ENCODE results near the gene FLNA. TPM values are rescaled to one million over a fixed set of nuclear protein-coding genes. Genes with fewer than 3 reads are reported as not detected.

The FLNA gene
- total and polyA plus RNA-seq, 7 experiments from 2014 or later: 96.0 to 1,423 (median 462) TPM

DNA sequence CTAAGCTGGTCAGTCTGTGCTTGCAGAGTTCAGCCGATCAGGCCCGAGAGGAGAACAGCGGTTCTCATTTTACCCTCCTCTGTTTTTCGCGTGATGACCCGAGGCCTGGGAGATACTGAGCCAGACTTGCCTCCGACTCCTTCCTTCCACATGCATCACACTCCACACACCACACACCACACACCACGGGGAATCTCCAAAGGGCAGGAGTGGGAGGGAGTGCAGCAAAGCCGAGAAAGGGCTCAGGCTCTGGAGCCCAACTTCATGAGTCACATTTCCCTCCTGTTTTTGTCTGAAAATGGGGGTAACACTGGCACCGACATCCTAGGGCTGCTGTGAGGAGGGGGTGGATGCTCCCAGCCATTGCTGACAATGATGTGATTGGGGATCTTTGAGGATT, 39.9 kb downstream of the FLNA start:
- Histone ChIP-seq H3K27me3 (ENCODE audit: control insufficient read depth in 2 of 2, insufficient read depth in 2 of 2, low read length in 2 of 2) (no peaks in the 10 kb centered on the region), H3K4me3 (ENCODE audit: low read length) (no peak overlapping the region), H3K4me1 (ENCODE audit: control insufficient read depth in 2 of 2, insufficient read depth in 2 of 2, low read length in 2 of 2) (peaks cover 0 to 8% of the 10 kb centered on the region in 2 donors), H3K27ac (ENCODE audit: low read depth, low read length) (no peak overlapping the region), H3K36me3 (ENCODE audit: control insufficient read depth in 2 of 3, insufficient read depth in 3 of 3, low read length in 3 of 3) (no peaks in the 10 kb centered on the region), H3K9me3 (ENCODE audit: control insufficient read depth in 2 of 3, low read length in 3 of 3) (no peaks in the 10 kb centered on the region)
- Mint-ChIP-seq H3K27ac (peak overlapping the region in 5 of 9 donors; percentile 25 to 74 (median 50)), H3K4me3 (peak overlapping the region in 2 of 10 donors; percentile 49), H3K4me1 (peaks cover 5 to 28% (median 26%) of the 10 kb centered on the region in 7 donors), H3K27me3 (no peaks in the 10 kb centered on the region), H3K9me3 (no peaks in the 10 kb centered on the region), H3K36me3 (no peaks in the 10 kb centered on the region)
- ChIA-PET POLR2A (interaction anchor here (1.1 to 1.5 kb wide), 3 partner anchors 8 to 34 kb away, joined by 3 to 4 read pairs (median 3); no protein-coding TSS in a partner anchor), CTCF (interaction anchor here (1.0 kb wide), 1 partner anchor 17 kb away, joined by 3 read pairs; no protein-coding TSS in a partner anchor)
- intact Hi-C loops (cut with micrococcal nuclease): no loop called here
- ATAC-seq (no peak), DNase-seq (peak in 1 of 9 donors; percentile 63)

DNA sequence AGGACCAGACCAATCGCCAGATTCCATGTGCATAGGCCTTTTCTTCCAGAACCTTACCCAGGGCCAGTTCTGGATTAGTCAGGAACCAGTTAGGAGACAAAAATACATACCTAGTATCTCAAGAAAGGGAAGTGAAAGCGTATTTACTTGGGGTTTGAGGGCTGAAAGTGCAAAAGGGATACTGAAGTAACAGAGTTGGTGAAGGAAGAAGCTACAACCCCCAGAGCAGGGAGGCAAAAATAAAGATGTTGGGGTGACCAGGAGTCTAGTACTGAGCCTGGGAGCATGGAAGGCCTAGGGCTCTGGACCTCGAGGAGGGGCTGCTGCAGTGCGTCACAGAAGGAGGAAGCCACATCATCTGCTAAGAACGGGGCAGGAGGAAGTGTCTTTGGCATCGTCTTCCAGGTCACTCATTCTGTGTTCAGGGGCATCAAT, 40.6 kb downstream of the FLNA start:
- H3K4me3 Mint-ChIP-seq: peak overlapping the region in 5 of 10 donors; percentile 14 to 66 (median 49)
- H3K36me3 Mint-ChIP-seq: no peaks in the 10 kb centered on the region
- peaks cover 6 to 34% (median 30%) of the 10 kb centered on the region in 7 donors for H3K4me1 Mint-ChIP-seq
- Histone ChIP-seq H3K27ac (ENCODE audit: low read depth, low read length) (no peak overlapping the region), H3K9me3 (ENCODE audit: control insufficient read depth in 2 of 3, low read length in 3 of 3) (no peaks in the 10 kb centered on the region), H3K4me1 (ENCODE audit: control insufficient read depth in 2 of 2, insufficient read depth in 2 of 2, low read length in 2 of 2) (peaks cover 0 to 15% of the 10 kb centered on the region in 2 donors), H3K27me3 (ENCODE audit: control insufficient read depth in 2 of 2, insufficient read depth in 2 of 2, low read length in 2 of 2) (no peaks in the 10 kb centered on the region), H3K36me3 (ENCODE audit: control insufficient read depth in 2 of 3, insufficient read depth in 3 of 3, low read length in 3 of 3) (no peaks in the 10 kb centered on the region), H3K4me3 (ENCODE audit: low read length) (no peak overlapping the region)
- ChIA-PET POLR2A (interaction anchor here (1.1 to 1.5 kb wide), 3 partner anchors 7 to 35 kb away, joined by 3 to 4 read pairs (median 3); no protein-coding TSS in a partner anchor), CTCF (interaction anchor here (1.0 kb wide), 2 partner anchors 10 to 16 kb away, joined by 3 read pairs; no protein-coding TSS in a partner anchor)
- intact Hi-C loops (cut with micrococcal nuclease): no loop called here
- DNase-seq: no peak
- peak overlapping the region in 5 of 9 donors; percentile 24 to 74 (median 50) for H3K27ac Mint-ChIP-seq
- no peaks in the 10 kb centered on the region for H3K27me3 Mint-ChIP-seq
- H3K9me3 Mint-ChIP-seq: no peaks in the 10 kb centered on the region
- peak; percentile 69 for ATAC-seq

DNA sequence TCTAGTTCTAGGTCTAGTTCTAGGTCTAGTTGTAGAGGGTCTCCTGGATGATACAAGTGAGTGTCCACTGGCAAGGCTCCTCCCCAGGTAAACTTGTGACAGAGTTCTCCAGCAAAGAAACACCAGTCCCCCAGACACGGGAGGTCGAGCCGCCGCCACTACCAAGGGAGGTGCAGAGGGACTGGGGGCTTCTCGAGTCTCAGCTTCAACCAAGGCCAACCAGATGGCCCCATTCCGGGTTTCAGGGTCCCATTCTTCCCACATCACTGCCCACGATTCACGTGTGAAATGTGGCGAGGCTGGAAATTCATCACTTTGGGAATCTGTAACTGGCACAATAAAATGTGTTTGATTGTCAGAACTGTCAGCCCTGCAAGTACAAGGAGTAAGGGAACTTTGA, 41.3 kb downstream of the FLNA start:
- no peaks in the 10 kb centered on the region for H3K9me3 Mint-ChIP-seq

DNA sequence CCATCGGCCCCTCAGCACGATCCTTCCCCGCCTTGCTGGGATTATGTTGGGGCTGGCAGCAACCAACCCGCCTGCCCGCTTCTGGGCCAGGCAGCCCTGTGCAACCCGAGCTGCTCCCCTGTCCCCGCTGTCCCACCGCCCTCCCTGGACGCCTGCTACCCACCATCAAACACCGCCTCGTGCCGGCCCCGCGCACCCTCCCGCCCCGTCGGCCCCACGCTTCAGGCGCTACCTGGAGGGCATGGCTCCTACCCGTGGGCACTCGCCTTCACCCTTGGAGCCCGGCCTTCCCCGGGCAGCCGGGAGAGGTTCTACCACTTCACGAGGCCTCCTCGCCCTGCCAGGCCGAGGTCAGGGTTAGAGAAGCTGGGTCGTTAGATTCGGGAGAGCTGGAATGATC, 41.9 kb downstream of the FLNA start:
- Mint-ChIP-seq H3K27me3 (no peaks in the 10 kb centered on the region), H3K4me3 (no peak overlapping the region), H3K27ac (no peak overlapping the region), H3K9me3 (no peaks in the 10 kb centered on the region), H3K36me3 (no peaks in the 10 kb centered on the region), H3K4me1 (peaks cover 10 to 47% (median 41%) of the 10 kb centered on the region in 7 donors)
- CTCF ChIA-PET: no interaction called here
- H3K9me3 ChIP-seq (ENCODE audit: control insufficient read depth in 2 of 3, low read length in 3 of 3): no peaks in the 10 kb centered on the region
- no peaks in the 10 kb centered on the region for H3K27me3 ChIP-seq (ENCODE audit: control insufficient read depth in 2 of 2, insufficient read depth in 2 of 2, low read length in 2 of 2)
- no peak overlapping the region for H3K27ac ChIP-seq (ENCODE audit: low read depth, low read length)
- no peak for ATAC-seq
- no peak for DNase-seq
- intact Hi-C loops (cut with micrococcal nuclease): no loop called here
- no peak overlapping the region for H3K4me3 ChIP-seq (ENCODE audit: low read length)
- POLR2A ChIA-PET: no interaction called here
- peaks cover 5 to 27% of the 10 kb centered on the region in 2 donors for H3K4me1 ChIP-seq (ENCODE audit: control insufficient read depth in 2 of 2, insufficient read depth in 2 of 2, low read length in 2 of 2)
- H3K36me3 ChIP-seq (ENCODE audit: control insufficient read depth in 2 of 3, insufficient read depth in 3 of 3, low read length in 3 of 3): no peaks in the 10 kb centered on the region

More for the DNA sequence above, 41.3 kb downstream of the FLNA start:
- ChIA-PET CTCF (interaction anchor here (1.0 kb wide), 1 partner anchor 9 kb away, joined by 3 read pairs; no protein-coding TSS in a partner anchor), POLR2A (interaction anchor here (1.2 to 1.5 kb wide), 2 partner anchors 16 to 35 kb away, joined by 3 to 4 read pairs; no protein-coding TSS in a partner anchor)
- Histone ChIP-seq H3K4me3 (ENCODE audit: low read length) (no peak overlapping the region), H3K36me3 (ENCODE audit: control insufficient read depth in 2 of 3, insufficient read depth in 3 of 3, low read length in 3 of 3) (no peaks in the 10 kb centered on the region), H3K27ac (ENCODE audit: low read depth, low read length) (no peak overlapping the region), H3K27me3 (ENCODE audit: control insufficient read depth in 2 of 2, insufficient read depth in 2 of 2, low read length in 2 of 2) (no peaks in the 10 kb centered on the region), H3K4me1 (ENCODE audit: control insufficient read depth in 2 of 2, insufficient read depth in 2 of 2, low read length in 2 of 2) (peaks cover 0 to 21% of the 10 kb centered on the region in 2 donors), H3K9me3 (ENCODE audit: control insufficient read depth in 2 of 3, low read length in 3 of 3) (no peaks in the 10 kb centered on the region)
- Mint-ChIP-seq H3K36me3 (no peaks in the 10 kb centered on the region), H3K27me3 (no peaks in the 10 kb centered on the region), H3K27ac (no peak overlapping the region), H3K4me1 (peaks cover 6 to 41% (median 35%) of the 10 kb centered on the region in 7 donors), H3K4me3 (no peak overlapping the region)
- intact Hi-C loops (cut with micrococcal nuclease): no loop called here
- DNase-seq (no peak), ATAC-seq (no peak)

DNA sequence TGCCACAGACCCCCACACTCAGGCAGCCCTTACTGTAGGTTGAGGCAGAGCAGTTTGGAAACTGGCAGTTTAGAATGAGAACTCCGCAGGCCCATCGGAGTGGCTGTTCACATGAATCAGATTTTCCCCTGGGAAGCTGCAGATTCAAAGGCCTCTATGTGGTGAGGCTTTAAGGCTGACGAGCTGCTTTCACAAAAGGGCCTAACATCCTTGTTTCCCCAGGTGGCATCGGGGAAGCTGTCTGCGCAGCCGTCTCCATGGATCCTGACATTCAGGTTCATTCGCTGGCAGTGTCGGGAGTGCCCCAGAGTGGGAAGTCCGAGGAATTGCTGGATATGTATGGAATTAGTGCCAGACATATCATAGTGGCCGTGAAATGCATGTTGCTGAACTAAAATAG, 45.1 kb downstream of the FLNA start:
- no peaks in the 10 kb centered on the region for H3K27me3 Mint-ChIP-seq
- ChIA-PET POLR2A (interaction anchor here (0.6 to 3.1 kb wide), 3 partner anchors 11 to 174 kb away, joined by 3 to 9 read pairs (median 3); no protein-coding TSS in a partner anchor), CTCF (interaction anchor here (0.8 to 1.9 kb wide), 2 partner anchors 21 to 248 kb away, joined by 5 to 9 read pairs; no protein-coding TSS in a partner anchor)
- no peaks in the 10 kb centered on the region for H3K36me3 Mint-ChIP-seq
- peaks cover 26 to 48% of the 10 kb centered on the region in 2 donors for H3K4me1 ChIP-seq (ENCODE audit: control insufficient read depth in 2 of 2, insufficient read depth in 2 of 2, low read length in 2 of 2)
- H3K4me1 Mint-ChIP-seq: peaks cover 21 to 71% (median 58%) of the 10 kb centered on the region in 7 donors
- no peak overlapping the region for H3K27ac ChIP-seq (ENCODE audit: low read depth, low read length)
- peak overlapping the region in 5 of 9 donors; percentile 40 to 90 (median 88) for H3K27ac Mint-ChIP-seq
- H3K9me3 Mint-ChIP-seq: no peaks in the 10 kb centered on the region
- ATAC-seq: no peak
- H3K4me3 ChIP-seq (ENCODE audit: low read length): no peak overlapping the region
- no peaks in the 10 kb centered on the region for H3K36me3 ChIP-seq (ENCODE audit: control insufficient read depth in 2 of 3, insufficient read depth in 3 of 3, low read length in 3 of 3)
- peak overlapping the region in 4 of 10 donors; percentile 70 to 76 (median 73) for H3K4me3 Mint-ChIP-seq
- H3K9me3 ChIP-seq (ENCODE audit: control insufficient read depth in 2 of 3, low read length in 3 of 3): no peaks in the 10 kb centered on the region
- H3K27me3 ChIP-seq (ENCODE audit: control insufficient read depth in 2 of 2, insufficient read depth in 2 of 2, low read length in 2 of 2): no peaks in the 10 kb centered on the region
- no peak for DNase-seq
- intact Hi-C loops (cut with micrococcal nuclease): no loop called here

DNA sequence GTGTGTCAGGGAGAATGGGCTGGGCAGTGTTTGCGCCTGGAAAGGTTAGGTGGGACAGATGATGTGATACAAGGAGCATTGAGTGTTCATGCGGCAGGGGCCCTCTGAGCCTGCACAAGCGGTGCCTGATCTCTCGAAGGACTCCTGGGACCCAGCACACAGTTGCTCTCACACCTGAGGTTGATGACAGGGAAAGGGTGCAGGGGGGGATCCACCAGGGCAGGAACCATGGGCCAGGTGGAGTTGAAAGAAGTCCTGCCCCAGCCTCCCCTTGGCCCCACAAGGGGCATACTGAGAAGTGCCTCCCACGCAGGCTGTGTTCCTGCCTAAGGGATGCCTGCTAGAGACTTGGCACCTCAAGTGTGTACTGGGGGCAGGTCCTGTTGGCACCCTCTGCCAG, 45.8 kb downstream of the FLNA start:
- H3K36me3 Mint-ChIP-seq: no peaks in the 10 kb centered on the region
- no peaks in the 10 kb centered on the region for H3K36me3 ChIP-seq (ENCODE audit: control insufficient read depth in 2 of 3, insufficient read depth in 3 of 3, low read length in 3 of 3)
- ATAC-seq (no peak), DNase-seq (no peak)
- peak overlapping the region; percentile 44 for H3K27ac ChIP-seq (ENCODE audit: low read depth, low read length)
- peak overlapping the region in 8 of 10 donors; percentile 51 to 76 (median 71) for H3K4me3 Mint-ChIP-seq
- peak overlapping the region in 8 of 9 donors; percentile 68 to 91 (median 86) for H3K27ac Mint-ChIP-seq
- H3K4me1 Mint-ChIP-seq: peaks cover 16 to 65% (median 52%) of the 10 kb centered on the region in 7 donors
- CTCF ChIA-PET: interaction anchor here (0.8 to 3.2 kb wide), 2 partner anchors 11 to 247 kb away, joined by 9 to 13 read pairs; no protein-coding TSS in a partner anchor
- H3K4me1 ChIP-seq (ENCODE audit: control insufficient read depth in 2 of 2, insufficient read depth in 2 of 2, low read length in 2 of 2): peaks cover 26 to 44% of the 10 kb centered on the region in 2 donors
- POLR2A ChIA-PET: interaction anchor here (1.8 to 3.2 kb wide), 3 partner anchors 11 to 70 kb away, joined by 3 to 19 read pairs (median 9); partner anchors contain the start of gene RPL10
- no peaks in the 10 kb centered on the region for H3K27me3 ChIP-seq (ENCODE audit: control insufficient read depth in 2 of 2, insufficient read depth in 2 of 2, low read length in 2 of 2)
- H3K4me3 ChIP-seq (ENCODE audit: low read length): peak overlapping the region; percentile 9
- no peaks in the 10 kb centered on the region for H3K9me3 Mint-ChIP-seq
- intact Hi-C loops (cut with micrococcal nuclease): no loop called here
- no peaks in the 10 kb centered on the region for H3K27me3 Mint-ChIP-seq
- H3K9me3 ChIP-seq (ENCODE audit: control insufficient read depth in 2 of 3, low read length in 3 of 3): no peaks in the 10 kb centered on the region
